ENCODE results near the gene WFDC1.

WFDC1 gene

DNA sequence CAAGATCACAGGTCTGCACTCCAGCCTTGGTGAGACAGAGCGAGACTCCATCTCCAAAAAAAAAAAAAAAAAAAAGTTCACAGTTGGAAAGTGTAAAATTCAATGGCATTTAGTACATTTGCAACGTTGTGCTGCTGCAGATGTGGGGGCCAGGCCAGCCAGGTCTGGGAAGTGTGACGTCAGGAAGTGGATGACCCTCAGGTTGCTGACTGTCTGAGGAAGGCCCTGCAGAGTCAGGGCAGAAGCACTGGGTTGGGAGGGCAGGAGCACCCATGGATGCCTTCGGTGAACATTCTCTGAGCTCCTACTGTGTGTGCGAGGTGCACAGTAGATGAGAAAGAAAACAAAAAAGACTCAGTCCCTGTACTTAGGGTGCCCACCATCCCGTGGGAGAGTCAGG lies 12.1 kb upstream of the WFDC1 start:
- H3K27me3 ChIP-seq (ENCODE audit: control insufficient read depth in 5 of 5, insufficient read depth in 4 of 5, low read length in 5 of 5), result peaks cover 0 to 18% (median 11%) of the 10 kb centered on the region in 5 donors
- H3K4me1 ChIP-seq (ENCODE audit: control insufficient read depth in 5 of 5, insufficient read depth in 5 of 5, low read length in 5 of 5), result peaks cover 0 to 21% (median 7%) of the 10 kb centered on the region in 5 donors
- H3K9me3 ChIP-seq (ENCODE audit: control insufficient read depth in 5 of 5, low read length in 5 of 5), result no peaks in the 10 kb centered on the region
- H3K27ac ChIP-seq (ENCODE audit: low read depth, low read length), result no peak overlapping the region
- no peak overlapping the region for H3K4me3 ChIP-seq (ENCODE audit: low read depth in 1 of 5, low read length in 5 of 5)
- H3K36me3 ChIP-seq (ENCODE audit: control insufficient read depth in 5 of 5, insufficient read depth in 5 of 5, low read length in 5 of 5), result no peaks in the 10 kb centered on the region
- H3K9ac ChIP-seq (ENCODE audit: low read length in 5 of 5), result no peak overlapping the region

DNA sequence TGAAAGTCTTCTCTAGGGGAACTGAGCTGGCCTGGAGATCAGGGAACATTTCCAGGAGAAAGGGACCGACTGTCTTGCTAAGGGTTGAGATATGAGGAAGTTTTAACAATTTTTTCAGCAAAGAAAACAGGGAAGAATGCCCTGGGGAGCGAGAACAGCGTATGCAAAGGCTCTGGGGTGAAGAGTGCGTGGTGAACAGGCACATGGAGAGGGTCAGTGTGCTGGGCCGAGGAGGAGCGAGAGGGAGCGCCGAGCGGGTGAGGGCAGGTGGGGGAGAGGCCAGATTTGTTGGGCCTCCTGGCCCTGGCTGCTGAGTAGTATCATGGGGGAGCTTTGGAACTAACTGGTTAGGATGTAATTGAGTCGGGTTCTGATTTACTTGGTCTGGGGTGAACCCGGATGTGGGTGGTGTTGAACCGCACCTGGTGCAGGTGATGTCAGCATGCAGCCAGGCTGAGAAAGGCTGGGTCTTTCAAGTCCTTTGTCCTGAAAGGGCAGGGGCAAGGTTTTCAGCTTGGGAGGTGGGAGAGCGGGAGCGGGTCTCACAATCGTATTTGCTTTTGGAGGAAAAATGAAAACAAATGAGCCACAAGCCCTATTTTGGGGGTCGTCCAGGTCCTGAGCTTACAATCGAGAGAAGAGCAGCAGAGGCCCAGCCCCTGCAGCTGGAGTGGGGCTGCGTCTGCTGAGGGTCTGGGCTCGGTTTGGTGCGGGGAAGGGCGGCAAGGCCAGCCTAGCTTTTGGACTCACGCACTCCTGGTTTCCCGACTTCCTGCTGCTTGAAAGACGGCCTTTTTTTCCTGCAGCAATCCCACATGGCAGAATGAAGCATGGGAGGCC lies 11.1 kb upstream of the WFDC1 start:
- Histone ChIP-seq H3K9ac (ENCODE audit: low read length in 5 of 5) (no peak overlapping the region), H3K36me3 (ENCODE audit: control insufficient read depth in 5 of 5, insufficient read depth in 5 of 5, low read length in 5 of 5) (no peaks in the 10 kb centered on the region), H3K27me3 (ENCODE audit: control insufficient read depth in 5 of 5, insufficient read depth in 4 of 5, low read length in 5 of 5) (peaks cover 0 to 21% (median 11%) of the 10 kb centered on the region in 5 donors), H3K9me3 (ENCODE audit: control insufficient read depth in 5 of 5, low read length in 5 of 5) (peaks cover 0 to 5% (median 0%) of the 10 kb centered on the region in 5 donors), H3K27ac (ENCODE audit: low read depth, low read length) (no peak overlapping the region), H3K4me1 (ENCODE audit: control insufficient read depth in 5 of 5, insufficient read depth in 5 of 5, low read length in 5 of 5) (peaks cover 0 to 21% (median 7%) of the 10 kb centered on the region in 5 donors), H3K4me3 (ENCODE audit: low read depth in 1 of 5, low read length in 5 of 5) (no peak overlapping the region)

DNA sequence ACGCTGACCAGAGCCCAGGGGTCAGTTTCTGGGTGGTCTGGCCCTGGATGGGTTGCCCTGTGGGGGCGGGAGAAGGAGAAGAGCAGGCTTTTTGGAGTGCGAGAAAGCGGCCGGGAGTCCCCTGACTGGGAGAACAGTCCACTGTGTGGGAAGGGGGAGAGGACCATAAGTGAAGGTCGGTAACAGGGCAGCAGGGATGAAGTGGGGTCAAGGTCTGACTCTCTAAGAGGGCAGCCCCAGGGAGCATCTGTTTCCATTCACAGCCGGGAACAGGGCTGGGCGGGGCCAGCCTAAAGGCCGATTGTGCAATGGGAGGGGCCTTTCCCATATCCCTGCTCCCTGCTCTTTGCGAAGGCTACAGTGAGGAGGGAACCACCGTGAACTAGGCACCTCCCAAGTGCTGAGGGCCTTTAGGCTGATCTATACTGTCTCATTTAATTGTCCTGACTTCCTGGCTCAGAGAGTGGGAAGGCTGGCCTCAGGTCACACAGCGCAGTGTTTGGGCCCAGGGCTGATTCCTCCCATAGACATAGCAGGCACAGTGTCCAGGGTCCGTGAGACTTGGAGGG lies 10.4 kb upstream of the WFDC1 start:
- no peak overlapping the region for H3K4me3 ChIP-seq (ENCODE audit: low read depth in 1 of 5, low read length in 5 of 5)
- peaks cover 0 to 5% (median 0%) of the 10 kb centered on the region in 5 donors for H3K9me3 ChIP-seq (ENCODE audit: control insufficient read depth in 5 of 5, low read length in 5 of 5)
- H3K9ac ChIP-seq (ENCODE audit: low read length in 5 of 5), result no peak overlapping the region
- no peaks in the 10 kb centered on the region for H3K36me3 ChIP-seq (ENCODE audit: control insufficient read depth in 5 of 5, insufficient read depth in 5 of 5, low read length in 5 of 5)
- peaks cover 1 to 24% (median 11%) of the 10 kb centered on the region in 5 donors for H3K27me3 ChIP-seq (ENCODE audit: control insufficient read depth in 5 of 5, insufficient read depth in 4 of 5, low read length in 5 of 5)
- no peak overlapping the region for H3K27ac ChIP-seq (ENCODE audit: low read depth, low read length)
- H3K4me1 ChIP-seq (ENCODE audit: control insufficient read depth in 5 of 5, insufficient read depth in 5 of 5, low read length in 5 of 5), result peaks cover 0 to 21% (median 7%) of the 10 kb centered on the region in 5 donors

DNA sequence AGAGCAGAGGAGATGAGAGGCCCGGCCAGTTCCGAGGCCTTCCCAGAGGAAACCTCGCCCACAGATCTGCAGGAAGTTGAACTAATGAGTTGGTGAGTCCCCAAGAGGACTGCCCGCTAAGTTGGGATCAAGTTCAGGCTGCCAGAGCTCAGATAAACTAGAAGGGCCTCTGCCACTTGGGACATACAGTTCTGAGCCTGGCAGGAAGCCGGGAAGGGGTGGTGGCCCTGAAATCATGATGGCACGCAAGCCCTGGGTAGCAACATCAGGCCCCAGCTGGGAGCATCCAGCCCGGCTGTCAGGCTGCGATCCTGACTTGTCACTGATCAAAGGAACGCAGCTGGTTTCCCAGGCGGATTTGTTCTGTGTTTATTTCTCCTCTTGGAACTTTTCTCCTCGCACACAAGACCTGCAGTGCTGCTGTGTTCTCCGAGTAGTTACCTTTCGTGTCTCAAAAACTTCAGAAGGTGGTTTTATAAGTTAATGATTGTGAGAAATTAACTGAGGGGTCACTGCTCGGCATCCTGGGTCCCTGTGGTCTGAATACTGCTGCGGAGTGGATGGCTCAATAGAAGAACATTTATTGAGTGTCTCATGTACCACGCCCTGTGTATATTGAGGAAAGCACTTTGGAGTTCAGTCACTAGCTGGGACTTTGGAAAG lies 8.0 kb upstream of the WFDC1 start:
- Histone ChIP-seq H3K4me3 (ENCODE audit: low read depth in 1 of 5, low read length in 5 of 5) (no peak overlapping the region), H3K9me3 (ENCODE audit: control insufficient read depth in 5 of 5, low read length in 5 of 5) (peaks cover 0 to 5% (median 0%) of the 10 kb centered on the region in 5 donors), H3K9ac (ENCODE audit: low read length in 5 of 5) (no peak overlapping the region), H3K36me3 (ENCODE audit: control insufficient read depth in 5 of 5, insufficient read depth in 5 of 5, low read length in 5 of 5) (no peaks in the 10 kb centered on the region), H3K27me3 (ENCODE audit: control insufficient read depth in 5 of 5, insufficient read depth in 4 of 5, low read length in 5 of 5) (peaks cover 3 to 17% (median 7%) of the 10 kb centered on the region in 5 donors), H3K4me1 (ENCODE audit: control insufficient read depth in 5 of 5, insufficient read depth in 5 of 5, low read length in 5 of 5) (peaks cover 0 to 21% (median 7%) of the 10 kb centered on the region in 5 donors), H3K27ac (ENCODE audit: low read depth, low read length) (no peak overlapping the region)

DNA sequence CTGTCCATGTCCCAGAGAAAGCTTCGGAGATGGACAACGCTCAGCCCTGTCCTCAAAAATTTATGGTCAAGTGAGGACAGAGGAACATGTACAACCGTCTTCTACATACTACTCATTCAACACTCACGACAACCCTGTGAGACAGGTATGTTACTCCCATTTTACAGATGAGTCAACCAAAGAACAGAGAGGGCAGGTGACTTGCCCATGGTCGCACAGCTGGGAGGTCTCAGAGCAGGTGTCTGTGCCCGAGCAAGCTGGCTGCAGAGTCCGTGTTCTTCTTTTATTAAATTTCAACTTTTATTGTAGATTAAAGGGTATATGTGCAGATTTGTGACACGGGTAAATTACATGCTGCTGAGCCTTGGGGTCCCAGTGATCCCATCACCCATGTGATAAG lies 5.8 kb upstream of the WFDC1 start:
- Histone ChIP-seq H3K9ac (ENCODE audit: low read length in 5 of 5) (no peak overlapping the region), H3K36me3 (ENCODE audit: control insufficient read depth in 5 of 5, insufficient read depth in 5 of 5, low read length in 5 of 5) (no peaks in the 10 kb centered on the region), H3K27ac (ENCODE audit: low read depth, low read length) (no peak overlapping the region), H3K9me3 (ENCODE audit: control insufficient read depth in 5 of 5, low read length in 5 of 5) (peaks cover 0 to 5% (median 0%) of the 10 kb centered on the region in 5 donors), H3K27me3 (ENCODE audit: control insufficient read depth in 5 of 5, insufficient read depth in 4 of 5, low read length in 5 of 5) (peaks cover 5 to 22% (median 13%) of the 10 kb centered on the region in 5 donors), H3K4me1 (ENCODE audit: control insufficient read depth in 5 of 5, insufficient read depth in 5 of 5, low read length in 5 of 5) (peaks cover 0 to 18% (median 5%) of the 10 kb centered on the region in 5 donors), H3K4me3 (ENCODE audit: low read depth in 1 of 5, low read length in 5 of 5) (no peak overlapping the region)

DNA sequence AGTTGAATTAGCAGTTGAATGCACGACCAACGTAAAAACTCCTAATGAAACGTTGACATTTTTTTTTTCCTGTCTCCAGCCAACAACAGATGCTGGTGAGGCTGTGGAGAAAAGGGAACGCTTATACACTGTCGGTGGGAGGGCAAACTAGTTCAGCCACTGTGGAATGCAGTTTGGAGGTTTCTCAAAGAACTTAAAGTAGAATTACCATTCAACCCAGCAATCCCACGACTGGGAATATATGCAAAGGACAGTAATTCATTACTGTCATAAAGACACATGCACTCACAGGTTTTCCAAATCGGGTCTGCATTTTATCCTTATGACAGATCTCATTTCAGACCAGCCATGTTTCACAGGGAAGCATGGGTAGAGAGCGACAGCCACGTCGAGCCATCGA lies 3.5 kb upstream of the WFDC1 start:
- Histone ChIP-seq H3K9me3 (ENCODE audit: control insufficient read depth in 5 of 5, low read length in 5 of 5) (peaks cover 0 to 5% (median 0%) of the 10 kb centered on the region in 5 donors), H3K4me3 (ENCODE audit: low read depth in 1 of 5, low read length in 5 of 5) (no peak overlapping the region), H3K36me3 (ENCODE audit: control insufficient read depth in 5 of 5, insufficient read depth in 5 of 5, low read length in 5 of 5) (no peaks in the 10 kb centered on the region), H3K27ac (ENCODE audit: low read depth, low read length) (no peak overlapping the region), H3K27me3 (ENCODE audit: control insufficient read depth in 5 of 5, insufficient read depth in 4 of 5, low read length in 5 of 5) (peaks cover 12 to 41% (median 31%) of the 10 kb centered on the region in 5 donors), H3K9ac (ENCODE audit: low read length in 5 of 5) (no peak overlapping the region), H3K4me1 (ENCODE audit: control insufficient read depth in 5 of 5, insufficient read depth in 5 of 5, low read length in 5 of 5) (peaks cover 0 to 20% (median 12%) of the 10 kb centered on the region in 5 donors)

DNA sequence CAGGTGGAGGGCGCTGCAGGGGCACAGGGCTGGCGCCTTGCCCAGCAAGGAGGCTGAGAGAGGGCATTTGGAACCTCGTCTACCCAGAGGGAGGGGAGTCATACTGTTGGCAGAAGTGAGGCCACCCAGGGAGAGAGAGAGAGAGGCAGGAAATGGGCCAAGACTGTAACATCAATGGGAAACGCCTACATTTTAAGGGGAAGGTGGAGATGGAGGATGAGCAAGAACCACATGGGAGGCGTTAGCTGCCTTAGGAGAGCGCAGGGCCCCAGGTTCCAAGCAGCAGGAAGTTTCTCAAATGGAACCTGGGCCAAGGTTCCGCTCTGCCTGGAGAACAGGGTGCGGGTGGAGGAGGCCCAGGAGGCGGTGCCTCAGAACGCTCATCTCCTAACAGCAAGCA lies 2.7 kb upstream of the WFDC1 start:
- peaks cover 0 to 5% (median 0%) of the 10 kb centered on the region in 5 donors for H3K9me3 ChIP-seq (ENCODE audit: control insufficient read depth in 5 of 5, low read length in 5 of 5)
- no peaks in the 10 kb centered on the region for H3K36me3 ChIP-seq (ENCODE audit: control insufficient read depth in 5 of 5, insufficient read depth in 5 of 5, low read length in 5 of 5)
- peaks cover 0 to 14% (median 12%) of the 10 kb centered on the region in 5 donors for H3K4me1 ChIP-seq (ENCODE audit: control insufficient read depth in 5 of 5, insufficient read depth in 5 of 5, low read length in 5 of 5)
- H3K27me3 ChIP-seq (ENCODE audit: control insufficient read depth in 5 of 5, insufficient read depth in 4 of 5, low read length in 5 of 5), result peaks cover 12 to 46% (median 34%) of the 10 kb centered on the region in 5 donors
- H3K27ac ChIP-seq (ENCODE audit: low read depth, low read length), result no peak overlapping the region
- H3K9ac ChIP-seq (ENCODE audit: low read length in 5 of 5), result no peak overlapping the region
- no peak overlapping the region for H3K4me3 ChIP-seq (ENCODE audit: low read depth in 1 of 5, low read length in 5 of 5)

DNA sequence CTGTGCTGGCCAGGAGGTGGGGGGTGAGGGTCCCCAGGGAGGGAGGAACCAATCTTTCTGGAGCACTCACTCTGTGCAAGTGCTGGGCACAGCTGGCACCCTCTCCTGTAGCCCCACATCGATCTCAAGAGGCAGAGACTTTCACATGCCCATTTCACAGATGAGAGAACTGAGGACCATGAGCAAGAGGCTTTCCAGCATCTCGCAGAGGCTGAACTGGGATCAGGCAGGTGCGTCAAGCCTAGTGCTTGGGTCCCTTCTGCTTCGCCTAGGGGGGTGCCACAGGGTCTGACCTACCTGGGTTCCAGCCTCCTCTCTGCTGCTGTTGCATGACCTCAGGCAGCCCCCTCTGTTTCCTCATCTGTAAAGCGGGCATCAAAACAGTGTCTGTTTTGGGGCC lies 1.3 kb upstream of the WFDC1 start:
- peaks cover 12 to 45% (median 39%) of the 10 kb centered on the region in 5 donors for H3K27me3 ChIP-seq (ENCODE audit: control insufficient read depth in 5 of 5, insufficient read depth in 4 of 5, low read length in 5 of 5)

DNA sequence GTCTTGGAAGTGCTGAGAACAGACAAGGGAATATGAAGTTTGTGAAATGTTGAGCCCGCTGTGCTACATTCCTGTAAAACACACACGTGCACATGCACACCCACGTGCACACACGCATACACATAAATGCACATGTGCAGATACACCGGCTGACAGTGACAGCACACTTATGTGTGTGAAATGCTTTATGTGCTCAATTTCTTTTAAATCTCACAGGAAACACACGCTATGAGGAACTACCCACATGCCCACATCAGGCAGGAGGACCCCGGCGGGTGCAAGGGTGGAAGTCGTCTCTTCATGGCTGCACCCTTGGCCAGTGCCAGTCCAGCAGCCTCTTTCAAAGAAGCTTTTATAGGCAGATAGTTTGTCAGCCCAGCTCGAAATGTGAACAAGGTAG lies 561 bp upstream of the WFDC1 start:
- H3K9ac ChIP-seq (ENCODE audit: low read length in 5 of 5), result no peak overlapping the region
- H3K27me3 ChIP-seq (ENCODE audit: control insufficient read depth in 5 of 5, insufficient read depth in 4 of 5, low read length in 5 of 5), result peaks cover 12 to 42% (median 39%) of the 10 kb centered on the region in 5 donors
- H3K4me3 ChIP-seq (ENCODE audit: low read depth in 1 of 5, low read length in 5 of 5), result peak overlapping the region in 2 of 5 donors; percentile 28 to 50
- peaks cover 0 to 14% (median 12%) of the 10 kb centered on the region in 5 donors for H3K4me1 ChIP-seq (ENCODE audit: control insufficient read depth in 5 of 5, insufficient read depth in 5 of 5, low read length in 5 of 5)
- no peak overlapping the region for H3K27ac ChIP-seq (ENCODE audit: low read depth, low read length)
- no peaks in the 10 kb centered on the region for H3K9me3 ChIP-seq (ENCODE audit: control insufficient read depth in 5 of 5, low read length in 5 of 5)
- no peaks in the 10 kb centered on the region for H3K36me3 ChIP-seq (ENCODE audit: control insufficient read depth in 5 of 5, insufficient read depth in 5 of 5, low read length in 5 of 5)

More for the DNA sequence above, 1.3 kb upstream of the WFDC1 start:
- H3K9me3 ChIP-seq (ENCODE audit: control insufficient read depth in 5 of 5, low read length in 5 of 5), result no peaks in the 10 kb centered on the region
- H3K36me3 ChIP-seq (ENCODE audit: control insufficient read depth in 5 of 5, insufficient read depth in 5 of 5, low read length in 5 of 5), result no peaks in the 10 kb centered on the region
- H3K9ac ChIP-seq (ENCODE audit: low read length in 5 of 5), result no peak overlapping the region
- no peak overlapping the region for H3K27ac ChIP-seq (ENCODE audit: low read depth, low read length)
- peaks cover 0 to 14% (median 12%) of the 10 kb centered on the region in 5 donors for H3K4me1 ChIP-seq (ENCODE audit: control insufficient read depth in 5 of 5, insufficient read depth in 5 of 5, low read length in 5 of 5)
- H3K4me3 ChIP-seq (ENCODE audit: low read depth in 1 of 5, low read length in 5 of 5), result no peak overlapping the region
